Activated CD4-positive, alpha-beta T cell treated with anti-CD3 and anti-CD28 coated beads for 24 hours (primary cell): ENCODE measurements around the gene ARIH2.

ENCODE experiments used
- DNase-seq, 2 donors: peaks; one replicate each; pipeline ENCODE4 v3.0.0-alpha.2; 2020; ENCODE audit warnings: low read depth in 2 of 2

ARIH2 gene

DNA sequence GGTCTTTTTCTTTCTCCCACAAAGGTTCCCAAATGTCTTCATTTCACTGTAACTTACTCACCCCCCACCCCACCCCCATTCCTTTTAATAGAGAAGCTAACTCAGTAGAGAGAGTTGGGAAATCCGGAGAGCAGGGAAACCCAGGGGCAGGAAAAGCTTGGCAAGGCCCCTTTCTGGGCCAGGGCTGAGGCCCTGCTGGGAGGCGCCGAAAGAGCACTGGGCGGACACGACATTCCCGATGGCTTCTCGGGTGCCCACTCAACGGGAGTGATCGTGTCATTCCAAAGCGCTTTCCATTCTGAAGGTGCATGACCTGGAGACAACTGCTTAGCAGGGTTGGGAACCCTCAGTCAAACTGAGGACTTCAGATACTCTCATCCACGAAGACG, 101.3 kb downstream of the ARIH2 start:
- DNase-seq, result no peak

DNA sequence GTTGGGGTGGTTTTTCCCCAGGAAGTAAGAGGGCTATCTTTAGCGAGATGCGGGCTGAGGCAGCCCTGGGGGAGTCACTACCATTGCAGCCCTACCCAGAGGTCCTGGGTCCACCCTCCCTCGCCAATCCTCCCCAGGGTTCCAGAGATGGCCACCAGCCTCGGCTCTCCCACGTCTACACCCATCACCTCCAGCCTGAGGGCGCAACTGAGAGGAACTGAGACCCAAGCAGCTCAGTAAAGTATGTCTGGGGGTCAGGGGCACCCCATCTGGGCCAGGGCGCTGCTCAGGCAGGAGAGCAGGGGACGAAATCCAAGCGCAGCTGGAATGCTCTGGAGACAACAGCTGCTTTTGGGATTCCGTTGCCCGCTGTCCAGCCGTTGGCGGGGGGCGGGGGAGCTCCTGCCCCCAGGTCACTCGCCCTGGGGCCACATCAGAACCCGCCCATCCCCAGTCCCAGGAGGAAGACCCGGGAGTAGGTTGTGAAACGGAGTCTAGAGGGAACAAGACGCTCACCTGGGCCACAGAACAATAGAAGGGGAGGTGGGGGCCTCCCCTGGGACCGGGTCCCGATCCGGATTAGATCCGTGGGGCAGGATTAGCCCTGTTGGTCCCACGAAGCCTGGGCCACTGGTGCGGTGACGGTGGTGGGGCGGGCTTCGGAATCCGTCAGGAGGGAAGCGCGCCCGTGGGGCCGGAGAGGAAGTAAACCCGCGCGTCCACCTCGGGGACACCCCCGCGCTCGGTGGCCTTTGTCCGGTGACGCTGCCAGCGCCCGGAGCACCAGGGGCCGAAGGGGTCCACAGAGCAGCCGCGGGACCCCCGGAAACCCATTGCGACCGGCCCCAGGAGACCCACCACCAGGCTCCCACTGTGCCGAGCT, 101.9 kb downstream of the ARIH2 start:
- DNase-seq, result no peak

DNA sequence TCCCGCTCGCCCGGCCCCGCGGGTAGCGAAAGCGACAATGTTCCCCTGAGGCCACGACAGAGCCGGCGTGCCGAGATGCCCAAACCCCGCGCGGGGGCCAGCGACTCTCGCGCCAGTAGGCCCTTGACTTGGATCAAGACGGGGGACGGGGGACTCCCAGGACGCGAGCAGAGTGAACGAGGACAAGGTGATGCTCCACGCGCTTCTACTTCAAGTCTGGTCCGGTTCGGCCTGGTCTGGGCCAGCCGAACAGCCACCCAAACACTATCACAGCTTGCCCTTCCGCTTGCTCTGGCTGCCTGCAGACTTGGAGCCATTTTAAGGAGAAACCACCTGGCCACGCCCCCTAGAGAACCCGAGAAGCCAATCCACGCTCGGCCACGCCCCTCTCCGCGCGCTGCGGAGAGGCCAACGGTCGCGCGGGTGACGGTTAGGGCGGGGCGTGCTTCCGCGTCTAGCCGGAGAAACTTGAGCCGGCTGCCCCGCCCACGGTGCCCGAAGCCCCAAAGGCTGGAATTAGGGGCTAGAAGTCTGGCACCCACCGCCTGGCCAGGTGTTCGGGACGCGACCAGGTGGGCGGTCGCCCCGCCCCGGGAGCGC, 102.7 kb downstream of the ARIH2 start:
- DNase-seq, result peak; percentile 99

DNA sequence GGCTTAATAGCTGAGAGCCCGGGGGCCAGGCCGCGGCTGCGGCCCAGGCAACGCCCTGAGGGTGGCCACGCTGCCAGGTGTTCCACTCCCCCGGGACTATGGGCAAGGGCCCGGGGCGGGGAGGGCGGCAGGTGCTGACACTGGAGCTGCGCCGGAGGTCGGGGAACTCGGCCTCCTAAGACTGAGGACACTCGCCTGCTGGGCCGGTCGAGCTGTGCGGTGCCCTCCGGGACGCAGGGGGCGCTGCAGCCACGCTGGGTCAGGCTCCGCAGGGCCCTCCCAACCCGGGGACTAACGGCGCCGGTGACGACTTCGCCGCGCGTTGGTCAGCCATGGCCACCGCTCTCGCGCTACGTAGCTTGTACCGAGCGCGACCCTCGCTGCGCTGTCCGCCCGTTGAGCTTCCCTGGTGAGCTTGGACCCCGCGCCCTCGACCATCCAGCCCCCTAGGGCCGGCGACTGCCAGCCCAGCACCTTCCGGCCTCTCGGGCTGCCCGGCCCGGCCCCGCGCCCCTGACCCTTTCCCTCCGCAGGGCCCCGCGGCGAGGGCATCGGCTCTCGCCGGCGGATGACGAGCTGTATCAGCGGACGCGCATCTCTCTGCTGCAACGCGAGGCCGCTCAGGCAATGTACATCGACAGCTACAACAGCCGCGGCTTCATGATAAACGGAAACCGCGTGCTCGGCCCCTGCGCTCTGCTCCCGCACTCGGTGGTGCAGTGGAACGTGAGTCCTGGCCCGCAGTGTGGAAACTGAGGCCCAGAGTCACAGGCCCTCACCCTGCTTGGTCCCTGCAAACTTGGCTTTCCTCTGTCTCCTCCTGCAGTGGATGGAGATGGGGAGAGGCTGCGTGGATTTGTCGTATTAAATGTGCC, 103.4 kb downstream of the ARIH2 start, which contains the start of gene NDUFAF3:
Gene NDUFAF3 (plus strand): TSS at position 309 of the 875 bp plus-strand sequence. CDS start 24 bp downstream, at position 333.
- peak; percentile 87 to 91 for DNase-seq

DNA sequence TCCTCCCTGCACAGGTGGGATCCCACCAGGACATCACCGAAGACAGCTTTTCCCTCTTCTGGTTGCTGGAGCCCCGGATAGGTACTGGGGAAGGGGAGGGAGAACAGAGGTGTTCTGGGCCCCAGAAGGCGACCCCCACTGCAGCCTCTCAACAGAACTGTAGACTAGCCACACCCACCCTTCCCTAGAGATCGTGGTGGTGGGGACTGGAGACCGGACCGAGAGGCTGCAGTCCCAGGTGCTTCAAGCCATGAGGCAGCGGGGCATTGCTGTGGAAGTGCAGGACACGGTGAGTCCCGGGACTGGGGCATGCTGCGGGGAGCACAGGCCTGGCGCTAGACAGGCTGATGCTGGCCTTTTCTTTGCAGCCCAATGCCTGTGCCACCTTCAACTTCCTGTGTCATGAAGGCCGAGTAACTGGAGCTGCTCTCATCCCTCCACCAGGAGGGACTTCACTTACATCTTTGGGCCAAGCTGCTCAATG, 104.1 kb downstream of the ARIH2 start:
- DNase-seq, result no peak

DNA sequence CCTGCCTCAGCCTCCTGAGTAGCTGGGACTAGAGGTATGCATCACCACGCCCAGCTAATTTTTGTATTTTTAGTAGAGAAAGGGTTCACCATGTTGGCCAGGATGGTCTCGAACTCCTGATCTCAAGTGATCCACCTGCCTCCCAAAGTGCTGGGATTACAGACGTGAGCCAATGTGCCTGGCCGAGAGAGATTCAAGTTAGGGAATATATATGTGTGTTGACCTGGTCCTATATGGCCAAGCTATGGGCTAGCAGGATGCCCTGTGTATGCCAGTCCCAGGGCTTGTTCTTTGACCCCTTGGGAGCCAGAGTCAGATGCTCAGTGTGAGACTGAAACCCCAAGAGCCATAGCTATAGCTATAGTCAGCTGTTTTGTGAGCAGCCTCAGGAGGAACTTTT, 105.1 kb downstream of the ARIH2 start:
- DNase-seq, result no peak

DNA sequence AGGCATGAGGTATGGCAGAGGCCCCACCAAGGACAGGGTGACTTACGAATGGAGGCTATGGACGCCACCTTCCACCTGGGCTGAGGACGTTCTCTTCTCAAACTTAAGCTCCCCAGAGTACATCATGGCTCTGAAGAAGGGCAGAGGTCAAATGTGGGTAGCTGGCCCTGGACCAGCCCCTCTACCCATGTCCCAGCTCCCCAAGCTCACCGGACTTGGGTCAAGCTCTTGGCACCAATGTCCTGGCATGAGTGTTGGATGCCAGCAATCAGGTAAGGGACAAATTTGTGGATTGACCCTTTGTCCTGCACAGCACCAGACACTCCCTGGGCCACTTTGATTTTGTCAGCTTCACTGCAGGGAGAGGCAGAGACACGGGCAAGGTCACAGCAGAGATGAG, 105.8 kb downstream of the ARIH2 start:
- DNase-seq, result no peak

DNA sequence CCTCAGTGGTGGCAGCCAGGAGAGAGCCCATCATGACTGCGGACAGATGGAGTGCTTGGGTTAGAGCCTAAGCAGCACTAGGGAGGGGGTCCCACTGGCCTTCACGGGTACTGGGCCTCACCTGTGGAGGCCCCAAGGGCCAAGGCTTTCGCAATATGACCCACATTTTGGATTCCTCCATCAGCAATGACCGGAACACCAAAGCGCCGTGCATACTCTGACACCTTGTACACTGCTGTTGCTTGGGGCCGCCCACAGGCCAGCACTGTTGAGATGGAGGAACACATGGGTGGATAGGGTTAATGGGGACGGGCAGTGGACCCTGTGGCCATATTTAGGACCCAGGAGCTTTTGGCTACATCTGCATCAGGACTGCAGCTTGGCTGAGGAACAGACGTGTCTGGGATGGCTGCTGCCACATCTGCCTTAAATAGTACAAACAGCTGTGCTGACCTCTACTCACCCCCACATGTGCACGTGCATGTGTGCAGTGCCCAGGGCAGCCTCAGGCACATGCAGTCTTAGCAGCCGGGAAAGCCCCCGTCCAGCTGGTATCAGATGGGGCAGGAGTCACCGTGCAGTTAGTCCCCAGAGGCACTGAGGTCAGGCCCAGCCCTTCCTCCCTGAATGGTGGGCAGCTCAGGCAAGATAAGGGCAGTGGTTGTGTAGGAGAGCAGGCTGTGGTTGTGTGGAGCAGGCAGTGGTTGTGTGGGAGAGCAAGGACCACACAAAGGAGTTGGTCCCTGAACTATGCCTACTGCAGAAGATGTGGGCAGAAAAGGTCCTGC, 106.6 kb downstream of the ARIH2 start:
- no peak for DNase-seq

DNA sequence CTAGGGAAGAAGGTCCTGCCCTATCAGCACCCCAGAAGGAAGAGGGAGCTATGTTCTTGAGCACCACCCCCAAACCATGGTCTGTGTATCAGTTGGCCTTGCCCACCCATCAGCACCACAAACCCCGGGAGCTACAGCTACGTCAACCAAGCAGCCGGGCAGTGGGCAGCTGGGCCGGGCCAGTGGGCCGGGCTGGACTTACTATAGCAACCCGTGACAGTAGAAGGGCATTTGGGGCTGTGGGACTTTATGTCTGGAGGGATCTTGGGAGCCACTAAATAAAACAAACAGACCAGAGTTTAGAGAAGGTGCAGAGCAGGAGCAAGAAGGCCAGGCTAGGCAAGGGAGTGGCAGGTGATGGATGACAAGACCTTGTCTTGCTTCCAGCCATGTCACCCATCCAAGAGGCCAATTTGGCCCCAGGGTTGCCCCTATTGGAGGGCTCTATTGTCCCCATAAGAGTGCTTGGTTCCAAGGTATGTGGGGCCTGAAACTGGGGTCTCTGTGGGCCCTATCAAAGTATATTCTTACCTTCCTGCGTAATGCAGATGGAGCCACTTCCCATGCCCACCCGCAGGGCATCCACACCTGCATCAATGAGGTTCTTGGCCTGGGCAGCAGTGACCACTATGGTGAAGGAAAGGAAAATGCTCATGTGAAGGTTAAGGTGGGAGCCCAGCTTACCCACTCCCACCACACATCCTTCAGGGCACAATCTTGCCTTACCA, 107.3 kb downstream of the ARIH2 start:
- DNase-seq, result no peak

DNA sequence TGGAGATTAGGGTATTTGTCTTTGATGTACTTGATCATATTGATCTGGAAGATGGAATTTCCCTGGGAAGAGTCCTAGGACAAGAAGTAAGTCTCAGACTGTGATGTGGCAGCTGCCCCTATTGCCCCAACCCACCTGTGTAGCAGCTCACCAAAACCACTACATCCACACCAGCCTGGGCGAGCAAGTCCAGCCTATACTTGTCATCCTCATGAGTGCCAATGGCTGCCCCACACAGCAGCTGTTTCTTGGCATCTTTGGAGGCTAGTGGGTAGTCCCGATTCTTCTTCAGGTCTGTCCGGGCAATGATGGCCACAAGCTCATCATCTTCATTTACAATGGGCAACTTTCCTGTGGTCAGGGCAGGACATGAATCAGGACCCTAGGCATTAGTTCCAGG, 107.9 kb downstream of the ARIH2 start:
- DNase-seq, result no peak

DNA sequence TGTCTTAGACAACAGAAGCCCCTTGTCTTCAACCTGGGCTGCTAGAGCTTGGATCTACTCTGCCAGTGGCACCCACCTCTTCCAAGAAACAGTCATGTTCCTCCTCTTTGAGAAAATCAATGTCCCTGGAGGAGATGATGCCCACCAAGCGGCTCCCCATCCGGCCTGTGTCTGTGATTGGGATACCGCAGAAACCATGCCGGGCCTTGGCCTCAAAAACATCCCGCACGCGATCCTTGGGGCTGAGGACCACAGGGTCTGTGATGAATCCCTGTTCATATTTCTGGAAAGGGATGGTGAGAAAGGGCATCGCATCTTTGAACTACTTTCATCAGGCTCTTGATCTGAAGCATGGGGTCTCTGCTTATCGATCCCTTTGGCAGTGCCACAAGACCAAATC, 109.0 kb downstream of the ARIH2 start:
- no peak for DNase-seq

DNA sequence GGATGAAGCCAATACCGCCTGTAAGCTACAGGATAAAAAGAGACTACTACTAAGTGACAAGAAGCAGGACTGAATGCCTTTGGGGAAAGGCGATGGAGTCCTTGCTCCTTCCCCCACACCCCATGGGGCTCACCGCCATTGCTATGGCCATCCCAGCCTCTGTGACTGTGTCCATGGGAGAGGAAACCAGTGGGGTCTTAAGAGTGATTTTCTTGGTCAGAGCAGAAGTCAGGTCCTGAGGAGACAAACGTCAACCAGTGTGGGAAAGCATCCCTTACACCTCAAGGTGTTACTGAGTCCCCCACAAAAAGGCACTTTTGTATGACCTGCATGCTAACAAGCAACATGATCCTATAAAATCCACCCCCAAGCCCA, 109.6 kb downstream of the ARIH2 start:
- no peak for DNase-seq

DNA sequence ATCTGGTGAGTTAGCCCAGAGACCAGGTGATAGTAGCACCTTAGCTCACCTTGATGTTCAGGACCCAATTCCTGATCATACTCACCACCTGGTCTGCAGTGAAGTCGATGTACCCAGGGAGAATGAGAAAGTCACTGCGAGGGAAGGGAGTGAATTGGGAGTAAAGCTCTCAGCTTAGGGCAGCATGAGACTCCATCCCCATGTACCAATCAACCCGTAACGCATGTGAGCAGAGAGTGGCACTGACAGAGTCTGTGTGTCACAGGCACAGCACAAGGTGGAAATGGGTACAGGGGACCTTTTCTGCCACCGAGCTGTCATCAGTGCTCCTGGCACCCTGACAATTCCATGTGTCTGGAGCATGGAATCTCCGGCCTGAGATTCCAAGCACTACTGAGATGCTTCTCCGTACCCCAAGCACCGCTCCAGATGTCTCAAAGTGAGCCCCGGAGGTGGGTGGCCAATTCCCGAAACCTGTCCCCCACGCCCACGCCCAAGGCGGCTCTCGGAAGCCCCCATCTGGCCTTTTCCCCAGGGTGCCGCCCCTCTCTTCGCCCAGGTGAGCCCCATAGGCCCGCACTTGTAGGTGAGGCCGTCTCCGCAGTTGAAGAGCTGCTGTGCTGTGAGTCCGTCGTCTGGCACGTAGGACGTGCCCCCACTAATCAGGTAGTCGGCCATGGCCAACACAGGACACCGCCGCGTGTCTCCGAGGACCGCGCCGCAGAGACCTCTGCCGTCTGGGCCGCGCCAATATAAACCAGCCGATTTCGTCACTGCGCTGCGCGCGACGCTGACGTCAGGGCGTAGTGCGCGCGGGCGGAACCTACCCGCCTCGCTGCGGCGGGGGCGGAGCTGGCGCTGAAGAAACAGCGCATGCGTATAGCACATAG, 110.3 kb downstream of the ARIH2 start, which contains the start of gene IMPDH2:
Gene IMPDH2 (minus strand): TSS at position 726 of the 890 bp plus-strand sequence. CDS start 48 bp downstream, at position 678.
- peak; percentile 89 to 90 for DNase-seq

DNA sequence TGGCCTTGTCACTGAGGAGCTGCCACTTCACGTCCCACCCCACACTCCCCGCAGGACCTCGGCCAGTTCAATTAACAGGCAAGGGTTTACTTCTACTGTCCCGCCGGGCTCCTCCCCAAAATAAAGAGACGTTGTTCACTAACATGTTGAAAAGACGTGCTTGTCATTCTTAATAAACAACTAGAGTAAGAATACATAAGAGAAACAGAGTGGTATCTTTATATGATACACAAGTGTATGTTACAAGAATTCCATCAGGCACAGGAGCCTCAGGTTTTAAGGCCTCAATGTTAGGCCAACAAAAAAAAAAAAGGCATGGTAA, 110.9 kb downstream of the ARIH2 start:
- DNase-seq, result no peak

DNA sequence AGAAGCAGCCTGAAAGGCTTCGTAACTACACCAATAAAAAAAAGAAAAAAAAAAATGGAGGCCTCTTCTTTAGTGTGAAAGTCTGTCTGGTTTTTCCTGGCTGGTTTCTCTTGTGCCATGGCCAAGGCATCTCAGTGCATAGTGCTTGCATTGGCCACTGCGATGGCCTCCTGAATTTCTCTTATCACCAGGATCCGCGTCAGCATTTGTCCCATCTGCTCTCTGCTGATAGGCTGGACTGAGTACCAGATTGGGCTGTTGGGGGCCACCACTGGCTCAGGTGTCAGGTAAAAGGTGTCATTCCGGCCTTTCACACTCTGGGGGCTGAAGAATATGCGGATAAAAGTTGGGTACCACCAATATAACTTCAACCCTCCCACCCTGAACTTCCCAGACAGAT, 111.7 kb downstream of the ARIH2 start:
- no peak for DNase-seq

DNA sequence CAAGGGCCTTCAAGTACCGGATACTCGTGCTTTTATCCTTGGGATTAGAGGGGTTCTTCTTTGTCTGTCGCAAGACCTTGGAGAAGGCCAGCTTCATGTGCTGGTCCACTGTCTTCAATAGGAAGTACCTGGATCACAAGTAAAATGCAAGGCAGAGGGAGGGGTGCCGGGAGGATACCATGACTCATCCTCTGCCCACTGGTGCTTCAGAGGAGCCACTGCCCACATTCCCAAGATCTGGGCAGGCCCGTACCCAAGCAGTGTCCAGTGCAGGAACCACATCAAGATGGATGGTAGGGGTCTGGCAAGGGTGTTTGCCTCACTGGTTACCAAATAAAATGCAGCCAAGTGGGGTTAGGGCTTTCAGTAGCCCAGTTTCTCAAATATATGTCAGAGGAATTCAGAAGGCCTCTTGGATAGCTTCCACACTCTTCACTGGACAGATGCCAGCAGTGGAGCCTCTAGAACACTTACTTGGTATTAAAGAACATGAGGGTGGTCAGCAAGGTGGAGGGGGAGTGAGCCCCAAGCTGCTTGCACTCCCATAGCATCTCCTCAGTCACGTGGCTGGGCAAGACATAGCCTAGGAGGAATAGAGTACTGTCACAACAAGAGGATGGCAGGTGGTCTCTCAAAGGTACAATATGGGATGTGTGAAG, 114.1 kb downstream of the ARIH2 start:
- DNase-seq, result no peak

DNA sequence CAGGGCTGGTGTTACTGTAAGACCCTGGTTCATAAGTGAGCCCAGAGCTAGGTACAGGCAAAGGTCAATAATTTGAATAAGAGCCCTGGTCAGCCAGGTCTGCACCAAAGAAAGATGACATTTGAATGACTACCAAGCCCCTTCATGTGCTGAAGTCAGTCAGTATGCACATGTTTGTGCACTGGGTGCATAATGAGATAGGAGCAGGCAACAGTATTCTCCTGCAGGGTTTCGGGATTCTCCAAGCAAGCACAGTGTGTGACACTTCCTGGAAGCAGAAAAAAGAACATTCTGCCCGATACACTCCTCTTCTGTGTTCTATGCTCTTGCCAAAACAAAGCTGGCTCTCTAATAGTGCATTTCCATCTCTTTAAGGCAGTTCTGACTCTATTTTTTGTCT, 116.0 kb downstream of the ARIH2 start:
- no peak for DNase-seq

DNA sequence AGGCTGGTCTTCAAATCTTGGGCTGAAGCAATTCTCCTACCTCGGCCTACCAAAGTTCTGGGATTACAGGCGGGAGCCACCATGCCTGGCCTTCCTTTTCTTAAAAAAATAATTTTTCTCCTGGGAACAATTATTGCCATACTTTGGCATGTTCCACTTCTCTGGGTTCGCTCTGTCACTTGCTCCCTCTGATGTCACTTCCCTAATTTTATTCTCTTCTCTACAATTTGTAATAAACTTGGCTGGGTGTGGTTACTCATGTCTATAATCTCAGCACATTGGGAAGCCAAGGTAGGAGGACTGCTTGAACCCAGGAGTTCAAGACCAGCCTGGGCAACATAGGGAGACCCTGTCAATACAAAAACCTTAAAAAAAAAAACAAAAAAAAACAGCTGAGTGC, 116.6 kb downstream of the ARIH2 start:
- DNase-seq, result no peak
